Transverse colon (tissue), 3 donors: ENCODE data around the gene PSORS1C1.

ENCODE experiments used
- CTCF ChIP-seq, 5 experiments: fragments of 200-600 bp in 3 of 5; fragments of 450-650 bp in 2 of 5; sonication (generic) in 3 of 5; IDR thresholded peaks; 1 replicate in 2 of 5; 2 replicates in 3 of 5; pipeline ENCODE4 v1.5.1; 2016 to 2017; ENCODE audit warnings: antibody characterized with exemption in 5 of 5, inconsistent platforms in 3 of 5, mild to moderate bottlenecking in 2 of 5, moderate library complexity in 1 of 5
- EP300 ChIP-seq: sonication (generic); formaldehyde crosslinking; IDR thresholded peaks from one replicate; pipeline ENCODE4 v1.6.1; 2017; ENCODE audit warnings: antibody characterized with exemption, low read depth
- POLR2A ChIP-seq: fragments of 450-650 bp; IDR thresholded peaks from one replicate; pipeline ENCODE4 v1.6.1; 2016; ENCODE audit warnings: antibody characterized with exemption, mild to moderate bottlenecking, moderate library complexity

- no peak for TF ChIP-seq CTCF (IDR thresholded peaks at IDR 0.05)
- TF ChIP-seq POLR2A, result no peak
- TF ChIP-seq EP300, result no peak
Observed at GRCh38 chr6:31139599-31139998, 25.0 kb downstream of the PSORS1C1 start.
